H9 (cell line): ENCODE data around the gene DDC. TPM values are rescaled to one million over a fixed set of nuclear protein-coding genes. Genes with fewer than 3 reads are reported as not detected.

Source experiments
- DNase-seq: peaks from one replicate; pipeline ENCODE4 v3.0.0-alpha.2; 2017
- H2AFZ ChIP-seq: one replicate; pipeline ENCODE4 v1.6.1; 2013; ENCODE audit warnings: mild to moderate bottlenecking, low read length, control low read depth, moderate library complexity
- H2AK5ac ChIP-seq: 2 replicates; pipeline ENCODE4 v1.6.1; 2013; ENCODE audit warnings: low read length, control low read depth, mixed read lengths; ENCODE audit not compliant: insufficient read length
- H2BK120ac ChIP-seq: one replicate; pipeline ENCODE4 v1.6.1; 2013; ENCODE audit warnings: low read depth, mild to moderate bottlenecking, low read length, control low read depth, inconsistent platforms; ENCODE audit not compliant: poor library complexity, severe bottlenecking
- H2BK12ac ChIP-seq: 2 replicates; pipeline ENCODE4 v1.6.1; 2013; ENCODE audit warnings: low read length, control low read depth, mixed read lengths, low read depth; ENCODE audit not compliant: insufficient read length
- H2BK15ac ChIP-seq: 2 replicates; pipeline ENCODE4 v1.6.1; 2013; ENCODE audit warnings: low read depth, low read length, control low read depth
- H2BK20ac ChIP-seq: one replicate; pipeline ENCODE4 v1.6.1; 2013; ENCODE audit warnings: low read depth, mild to moderate bottlenecking, low read length, control low read depth, inconsistent platforms; ENCODE audit not compliant: poor library complexity, severe bottlenecking
- H2BK5ac ChIP-seq: 2 replicates; pipeline ENCODE4 v1.6.1; 2013; ENCODE audit warnings: low read length, control low read depth, mixed read lengths; ENCODE audit not compliant: insufficient read length
- H3K14ac ChIP-seq: 2 replicates; pipeline ENCODE4 v1.6.1; 2013; ENCODE audit warnings: low read length, control low read depth; ENCODE audit not compliant: insufficient read depth
- H3K18ac ChIP-seq: 2 replicates; pipeline ENCODE4 v1.6.1; 2013; ENCODE audit warnings: low read depth, mild to moderate bottlenecking, mixed read lengths, low read length, control low read depth; ENCODE audit not compliant: insufficient read length
- H3K23ac ChIP-seq: 2 replicates; pipeline ENCODE4 v1.6.1; 2013; ENCODE audit warnings: low read length, control low read depth, mixed read lengths, low read depth; ENCODE audit not compliant: insufficient read length
- H3K23me2 ChIP-seq: 2 replicates; pipeline ENCODE4 v1.6.1; 2013; ENCODE audit warnings: low read depth, mild to moderate bottlenecking, mixed read lengths, low read length, control low read depth; ENCODE audit not compliant: insufficient read length, poor library complexity, severe bottlenecking
- H3K27ac ChIP-seq: 2 replicates; pipeline ENCODE4 v1.5.1; 2013; ENCODE audit warnings: low read length, control low read depth, mixed read lengths, low read depth; ENCODE audit not compliant: insufficient read length
- H3K27me3 ChIP-seq: 2 replicates; pipeline ENCODE4 v1.6.1; 2013; ENCODE audit warnings: low read length, control low read depth, inconsistent platforms; ENCODE audit not compliant: insufficient read depth
- H3K4ac ChIP-seq: 2 replicates; pipeline ENCODE4 v1.6.1; 2013; ENCODE audit warnings: low read depth, mild to moderate bottlenecking, control low read depth, inconsistent platforms, low read length, moderate library complexity
- H3K4me1 ChIP-seq: 2 replicates; pipeline ENCODE4 v1.6.1; 2013; ENCODE audit warnings: low read length, control low read depth, inconsistent platforms; ENCODE audit not compliant: insufficient read depth
- H3K4me2 ChIP-seq: 2 replicates; pipeline ENCODE4 v1.6.1; 2013; ENCODE audit warnings: low read length, control low read depth, mixed read lengths; ENCODE audit not compliant: insufficient read length, insufficient read depth
- H3K56ac ChIP-seq: 2 replicates; pipeline ENCODE4 v1.6.1; 2013; ENCODE audit warnings: low read depth, mild to moderate bottlenecking, mixed read lengths, low read length, control low read depth; ENCODE audit not compliant: insufficient read length
- H3K79me1 ChIP-seq: 2 replicates; pipeline ENCODE4 v1.6.1; 2013; ENCODE audit warnings: low read depth, mild to moderate bottlenecking, moderate library complexity, low read length, control low read depth, inconsistent platforms; ENCODE audit not compliant: insufficient read depth, poor library complexity, severe bottlenecking
- H3K79me2 ChIP-seq: 2 replicates; pipeline ENCODE4 v1.6.1; 2013; ENCODE audit warnings: low read length, control low read depth, inconsistent platforms; ENCODE audit not compliant: insufficient read depth
- H3K9ac ChIP-seq: 2 replicates; pipeline ENCODE4 v1.6.1; 2013; ENCODE audit warnings: low read length, control low read depth, mixed read lengths; ENCODE audit not compliant: insufficient read length; ENCODE audit errors: extremely low read depth
- H3K9me3 ChIP-seq: one replicate; pipeline ENCODE4 v1.6.1; 2013; ENCODE audit warnings: low read depth, low read length, inconsistent platforms; ENCODE audit not compliant: control insufficient read depth
- H3T11ph ChIP-seq: one replicate; pipeline ENCODE4 v1.6.1; 2013; ENCODE audit warnings: mild to moderate bottlenecking, low read length, control low read depth, inconsistent platforms
- H4K20me1 ChIP-seq: one replicate; pipeline ENCODE4 v1.6.1; 2013; ENCODE audit not compliant: control insufficient read depth, insufficient read length, insufficient read depth
- H4K5ac ChIP-seq: 2 replicates; pipeline ENCODE4 v1.6.1; 2013; ENCODE audit warnings: low read depth, mild to moderate bottlenecking, mixed read lengths, low read length, control low read depth; ENCODE audit not compliant: insufficient read length
- H4K8ac ChIP-seq: replicated peaks from 2 replicates; pipeline ENCODE4 v1.6.1; 2013; ENCODE audit warnings: low read length, control low read depth, mixed read lengths, low read depth; ENCODE audit not compliant: insufficient read length
- H4K91ac ChIP-seq: 2 replicates; pipeline ENCODE4 v1.6.1; 2013; ENCODE audit warnings: low read depth, mild to moderate bottlenecking, moderate library complexity, mixed read lengths, low read length, control low read depth; ENCODE audit not compliant: insufficient read length
- H3K27ac Mint-ChIP-seq, 3 experiments: 2 replicates in 2 of 3; 3 replicates in 1 of 3; pipeline ENCODE4 v1.8.0; 2020 to 2021; ENCODE audit warnings: mixed read lengths in 3 of 3, mild to moderate bottlenecking in 1 of 3, moderate library complexity in 1 of 3
- H3K27me3 Mint-ChIP-seq: 2 replicates; pipeline ENCODE4 v1.8.0; 2021; ENCODE audit warnings: low read depth, mild to moderate bottlenecking, moderate library complexity, mixed read lengths
- H3K36me3 Mint-ChIP-seq, 3 experiments: 2 replicates in 2 of 3; 3 replicates in 1 of 3; pipeline ENCODE4 v1.8.0; 2020 to 2021; ENCODE audit warnings: low read depth in 3 of 3, mixed read lengths in 3 of 3; ENCODE audit not compliant: insufficient read depth in 1 of 3
- H3K4me1 Mint-ChIP-seq, 2 experiments: 2 replicates each; pipeline ENCODE4 v1.8.0; 2020; ENCODE audit warnings: mixed read lengths in 2 of 2
- H3K4me3 Mint-ChIP-seq, 2 experiments: 2 replicates in 1 of 2; 3 replicates in 1 of 2; pipeline ENCODE4 v1.8.0; 2020 to 2021; ENCODE audit warnings: mild to moderate bottlenecking in 2 of 2, mixed read lengths in 2 of 2, moderate library complexity in 1 of 2
- H3K9me3 Mint-ChIP-seq, 2 experiments: 2 replicates in 1 of 2; 3 replicates in 1 of 2; pipeline ENCODE4 v1.8.0; 2020; ENCODE audit warnings: mild to moderate bottlenecking in 2 of 2, mixed read lengths in 2 of 2, moderate library complexity in 1 of 2
- WGBS: extraction: QIAGEN DNeasy Blood & Tissue Kit; methylation state at CpG from one replicate; pipeline ENCODE4 v1.1.7; 2013; ENCODE audit warnings: missing lambda C conversion rate, low lambda C conversion rate, mixed read lengths; ENCODE audit not compliant: insufficient read length; ENCODE audit errors: extremely low coverage; 5-methylcytosine and 5-hydroxymethylcytosine counted together
- total RNA-seq: library from RNA; stranded (reverse); gene quantifications from 2 replicates; pipeline ENCODE4 v1.2.1, GENCODE V29; 2021
- TF ChIP-seq, protein P1 (sequence below): fragments of 200-600 bp; sonication (generic); conservative IDR thresholded peaks from 3 replicates; pipeline ENCODE4 v1.8.0; 2021; ENCODE audit warnings: antibody characterized with exemption, mild to moderate bottlenecking

The DDC gene
- total RNA-seq, 1 experiment from 2014 or later: not detected

- Histone ChIP-seq H4K91ac (no peak overlapping the region), H4K8ac (no peak overlapping the region), H3K18ac (no peak overlapping the region), H2BK120ac (no peak overlapping the region), H3K23ac (no peak overlapping the region), H3K79me1 (no peaks in the 10 kb centered on the region), H3K4ac (no peak overlapping the region), H3K4me2 (no peak overlapping the region), H3T11ph (no peak overlapping the region), H2BK5ac (no peak overlapping the region), H3K27ac (no peak overlapping the region), H3K9ac (no peak overlapping the region), H2BK15ac (no peak overlapping the region), H2AFZ (no peak overlapping the region), H3K14ac (no peak overlapping the region), H3K27me3 (no peaks in the 10 kb centered on the region), H4K5ac (no peak overlapping the region), H2BK20ac (no peak overlapping the region), H3K79me2 (no peaks in the 10 kb centered on the region), H3K23me2 (no peaks in the 10 kb centered on the region), H3K4me1 (peaks cover 3% of the 10 kb centered on the region; the same call in 1 of the 2 replicates), H3K56ac (no peak overlapping the region), H4K20me1 (no peaks in the 10 kb centered on the region), H2AK5ac (no peak overlapping the region), H2BK12ac (no peak overlapping the region), H3K9me3 (no peaks in the 10 kb centered on the region)
- H3K27me3 Mint-ChIP-seq: no peaks in the 10 kb centered on the region; the same call in 1 of the 2 replicates
- TF ChIP-seq, protein P1, sequence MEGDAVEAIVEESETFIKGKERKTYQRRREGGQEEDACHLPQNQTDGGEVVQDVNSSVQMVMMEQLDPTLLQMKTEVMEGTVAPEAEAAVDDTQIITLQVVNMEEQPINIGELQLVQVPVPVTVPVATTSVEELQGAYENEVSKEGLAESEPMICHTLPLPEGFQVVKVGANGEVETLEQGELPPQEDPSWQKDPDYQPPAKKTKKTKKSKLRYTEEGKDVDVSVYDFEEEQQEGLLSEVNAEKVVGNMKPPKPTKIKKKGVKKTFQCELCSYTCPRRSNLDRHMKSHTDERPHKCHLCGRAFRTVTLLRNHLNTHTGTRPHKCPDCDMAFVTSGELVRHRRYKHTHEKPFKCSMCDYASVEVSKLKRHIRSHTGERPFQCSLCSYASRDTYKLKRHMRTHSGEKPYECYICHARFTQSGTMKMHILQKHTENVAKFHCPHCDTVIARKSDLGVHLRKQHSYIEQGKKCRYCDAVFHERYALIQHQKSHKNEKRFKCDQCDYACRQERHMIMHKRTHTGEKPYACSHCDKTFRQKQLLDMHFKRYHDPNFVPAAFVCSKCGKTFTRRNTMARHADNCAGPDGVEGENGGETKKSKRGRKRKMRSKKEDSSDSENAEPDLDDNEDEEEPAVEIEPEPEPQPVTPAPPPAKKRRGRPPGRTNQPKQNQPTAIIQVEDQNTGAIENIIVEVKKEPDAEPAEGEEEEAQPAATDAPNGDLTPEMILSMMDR: no peak
- no peaks in the 10 kb centered on the region for H3K36me3 Mint-ChIP-seq
- no peak overlapping the region for H3K4me3 Mint-ChIP-seq
- no peak for DNase-seq
- H3K9me3 Mint-ChIP-seq: no peaks in the 10 kb centered on the region; a peak in 1 of 5 replicates
- WGBS: no CpG with 5 or more reads among the region's 8 CpGs
- peaks cover 28 to 47% of the 10 kb centered on the region in 2 experiments for H3K4me1 Mint-ChIP-seq
- H3K27ac Mint-ChIP-seq: no peak overlapping the region; a peak in 1 of 7 replicates
These were observed 8.8 kb downstream of the DDC start for GRCh38 chr7:50556247-50556991.
